Measurements from ENCODE around the gene MRPS31. TPM values are rescaled to one million over a fixed set of nuclear protein-coding genes. Genes with fewer than 3 reads are reported as not detected.
"Not testable (repeated sequence)": the region's sequence is repeated elsewhere in the genome, so short reads cannot be mapped to it uniquely, and the experiment has no call there.

The MRPS31 gene
- total RNA-seq, 2 donors from 2014 or later: 43.9 to 51.6 TPM

GRCh38 chr13:40732658-40733057 is 38.3 kb downstream of the MRPS31 start:
- Mint-ChIP-seq H3K27ac (no peak overlapping the region), H3K36me3 (peaks cover 3 to 14% of the 10 kb centered on the region in 2 donors), H3K9me3 (no peaks in the 10 kb centered on the region)
- no peak for ATAC-seq
- no peak for DNase-seq (ENCODE audit: low spot score in 2 of 2)

GRCh38 chr13:40728595-40728994 is 42.4 kb downstream of the MRPS31 start:
- Mint-ChIP-seq H3K36me3 (peaks cover 4 to 7% of the 10 kb centered on the region in 2 donors), H3K9me3 (no peaks in the 10 kb centered on the region), H3K27ac (no peak overlapping the region)
- no peak for ATAC-seq
- no peak for DNase-seq (ENCODE audit: low spot score in 2 of 2)

- ATAC-seq; DNase-seq (ENCODE audit: low spot score in 2 of 2); H3K27ac Mint-ChIP-seq: not testable (repeated sequence)
- Mint-ChIP-seq H3K36me3 (peaks cover 41 to 55% of the 10 kb centered on the region in 2 donors), H3K9me3 (peaks cover 14 to 20% of the 10 kb centered on the region in 2 donors)
Observed at GRCh38 chr13:40714433-40714832, 56.6 kb downstream of the MRPS31 start.

GRCh38 chr13:40706439-40706838 is 64.6 kb downstream of the MRPS31 start:
- no peak for DNase-seq (ENCODE audit: low spot score in 2 of 2)
- Mint-ChIP-seq H3K36me3 (peaks cover 19 to 39% of the 10 kb centered on the region in 2 donors), H3K9me3 (peaks cover 25 to 32% of the 10 kb centered on the region in 2 donors), H3K27ac (no peak overlapping the region)
- no peak for ATAC-seq

GRCh38 chr13:40697711-40698110 is 73.3 kb downstream of the MRPS31 start:
- no peak for ATAC-seq
- Mint-ChIP-seq H3K36me3 (no peaks in the 10 kb centered on the region), H3K27ac (no peak overlapping the region), H3K9me3 (no peaks in the 10 kb centered on the region)
- DNase-seq (ENCODE audit: low spot score in 2 of 2): no peak

GRCh38 chr13:40694426-40694825 is 76.6 kb downstream of the MRPS31 start:
- no peak overlapping the region for H3K27ac Mint-ChIP-seq
- no peak for ATAC-seq
- no peaks in the 10 kb centered on the region for H3K36me3 Mint-ChIP-seq
- H3K9me3 Mint-ChIP-seq: no peaks in the 10 kb centered on the region
- no peak for DNase-seq (ENCODE audit: low spot score in 2 of 2)

GRCh38 chr13:40692946-40693345 is 78.0 kb downstream of the MRPS31 start:
- no peak overlapping the region for H3K27ac Mint-ChIP-seq
- no peaks in the 10 kb centered on the region for H3K9me3 Mint-ChIP-seq
- ATAC-seq: no peak
- DNase-seq (ENCODE audit: low spot score in 2 of 2): no peak
- no peaks in the 10 kb centered on the region for H3K36me3 Mint-ChIP-seq

GRCh38 chr13:40688781-40689180 is 82.2 kb downstream of the MRPS31 start:
- Mint-ChIP-seq H3K9me3 (no peaks in the 10 kb centered on the region), H3K27ac (no peak overlapping the region), H3K36me3 (no peaks in the 10 kb centered on the region)
- DNase-seq (ENCODE audit: low spot score in 2 of 2): no peak
- ATAC-seq: no peak

- ATAC-seq (peak; percentile 56 to 79), DNase-seq (ENCODE audit: low spot score in 2 of 2) (no peak)
- Mint-ChIP-seq H3K9me3 (no peaks in the 10 kb centered on the region), H3K36me3 (no peaks in the 10 kb centered on the region), H3K27ac (peak overlapping the region in 1 of 2 donors; percentile 55)
Observed at GRCh38 chr13:40682449-40683240, 88.3 kb downstream of the MRPS31 start.

- ATAC-seq (no peak), DNase-seq (ENCODE audit: low spot score in 2 of 2) (no peak)
- Mint-ChIP-seq H3K27ac (peak overlapping the region in 1 of 2 donors; percentile 25), H3K36me3 (no peaks in the 10 kb centered on the region), H3K9me3 (no peaks in the 10 kb centered on the region)
Observed at GRCh38 chr13:40681341-40682146, 89.4 kb downstream of the MRPS31 start.

- no peak for ATAC-seq
Observed at GRCh38 chr13:40680659-40681323, 90.2 kb downstream of the MRPS31 start.

GRCh38 chr13:40679480-40679985 is 91.5 kb downstream of the MRPS31 start:
- no peak overlapping the region for H3K27ac Mint-ChIP-seq
- H3K36me3 Mint-ChIP-seq: no peaks in the 10 kb centered on the region

More at GRCh38 chr13:40680659-40681323, 90.2 kb downstream of the MRPS31 start:
- H3K27ac Mint-ChIP-seq: no peak overlapping the region
- no peaks in the 10 kb centered on the region for H3K36me3 Mint-ChIP-seq
- H3K9me3 Mint-ChIP-seq: no peaks in the 10 kb centered on the region
- DNase-seq (ENCODE audit: low spot score in 2 of 2): no peak

More at GRCh38 chr13:40679480-40679985, 91.5 kb downstream of the MRPS31 start:
- no peaks in the 10 kb centered on the region for H3K9me3 Mint-ChIP-seq
- DNase-seq (ENCODE audit: low spot score in 2 of 2): no peak
- no peak for ATAC-seq

Other genes with a start within 250 kb of the MRPS31 start
- gene FOXO1, start 104.5 kb downstream of the MRPS31 start, total RNA-seq: 10 to 100 TPM; 40.4 to 57.8 TPM
- gene SLC25A15, start 18.4 kb upstream of the MRPS31 start, total RNA-seq: 10 to 100 TPM; 18.0 to 19.2 TPM
- gene ELF1, start 248.1 kb upstream of the MRPS31 start, total RNA-seq: 10 to 100 TPM; 62.0 to 86.2 TPM

All from activated naive CD4-positive, alpha-beta T cell treated with anti-CD3 and anti-CD28 coated beads, Interleukin-2, amount 50 U/mL, for 72 hours (primary cell).